ENCODE data around the gene S100A2.

- TF ChIP-seq CTCF (IDR thresholded peaks at IDR 0.05; ENCODE audit: insufficient read depth, low read depth, low read length): no peak
- no peak for TF ChIP-seq EZH2 (IDR thresholded peaks at IDR 0.05; ENCODE audit: insufficient read depth, low read length)
Measured at GRCh38 chr1:153548722-153549688, 16.6 kb downstream of the S100A2 start, which contains the start of gene S100A3.

Measured in astrocyte (in vitro differentiated cells and primary cell).